GM21786 (cell line): ENCODE measurements around the gene HDAC11.
"Not testable (repeated sequence)": the region's sequence is repeated elsewhere in the genome, so short reads cannot be mapped to it uniquely, and the experiment has no call there.

Source experiments
- ATAC-seq: cut with Tn5 transposase; IDR thresholded peaks from one replicate; pipeline ENCODE4 v1.9.1; 2021; ENCODE audit not compliant: unreplicated experiment

Gene HDAC11

DNA sequence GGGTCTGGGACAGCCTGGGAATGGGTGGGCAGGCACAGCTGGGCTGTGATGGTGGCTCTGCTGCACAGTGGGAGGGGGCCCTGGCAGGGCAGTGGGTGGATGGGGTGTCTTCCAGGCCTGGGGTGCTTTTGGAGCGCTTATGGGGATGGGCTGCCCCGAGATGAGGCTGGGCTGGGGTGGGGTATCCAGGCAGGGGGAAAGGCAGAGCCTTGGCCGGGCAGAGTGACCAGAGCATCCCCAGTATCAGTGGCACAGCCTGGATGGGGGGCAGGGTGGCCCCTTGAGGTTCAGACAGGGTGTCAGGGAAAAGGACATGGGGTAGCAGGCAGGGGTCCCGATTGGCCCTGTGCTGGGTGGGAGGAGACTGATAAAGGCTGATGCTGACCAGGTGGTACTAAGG is 26.6 kb downstream of the HDAC11 start:
- ATAC-seq, result no peak

GRCh38 chr3:13507247-13507569 is 27.1 kb downstream of the HDAC11 start:
- ATAC-seq, result no peak

GRCh38 chr3:13507570-13508339 is 27.6 kb downstream of the HDAC11 start:
- no peak for ATAC-seq

- no peak for ATAC-seq
Observed at GRCh38 chr3:13508496-13508895, 28.4 kb downstream of the HDAC11 start.

GRCh38 chr3:13509059-13509815 is 29.1 kb downstream of the HDAC11 start:
- no peak for ATAC-seq

GRCh38 chr3:13509816-13510192 is 29.7 kb downstream of the HDAC11 start:
- ATAC-seq, result no peak

GRCh38 chr3:13512451-13512850 is 32.3 kb downstream of the HDAC11 start:
- ATAC-seq, result no peak

DNA sequence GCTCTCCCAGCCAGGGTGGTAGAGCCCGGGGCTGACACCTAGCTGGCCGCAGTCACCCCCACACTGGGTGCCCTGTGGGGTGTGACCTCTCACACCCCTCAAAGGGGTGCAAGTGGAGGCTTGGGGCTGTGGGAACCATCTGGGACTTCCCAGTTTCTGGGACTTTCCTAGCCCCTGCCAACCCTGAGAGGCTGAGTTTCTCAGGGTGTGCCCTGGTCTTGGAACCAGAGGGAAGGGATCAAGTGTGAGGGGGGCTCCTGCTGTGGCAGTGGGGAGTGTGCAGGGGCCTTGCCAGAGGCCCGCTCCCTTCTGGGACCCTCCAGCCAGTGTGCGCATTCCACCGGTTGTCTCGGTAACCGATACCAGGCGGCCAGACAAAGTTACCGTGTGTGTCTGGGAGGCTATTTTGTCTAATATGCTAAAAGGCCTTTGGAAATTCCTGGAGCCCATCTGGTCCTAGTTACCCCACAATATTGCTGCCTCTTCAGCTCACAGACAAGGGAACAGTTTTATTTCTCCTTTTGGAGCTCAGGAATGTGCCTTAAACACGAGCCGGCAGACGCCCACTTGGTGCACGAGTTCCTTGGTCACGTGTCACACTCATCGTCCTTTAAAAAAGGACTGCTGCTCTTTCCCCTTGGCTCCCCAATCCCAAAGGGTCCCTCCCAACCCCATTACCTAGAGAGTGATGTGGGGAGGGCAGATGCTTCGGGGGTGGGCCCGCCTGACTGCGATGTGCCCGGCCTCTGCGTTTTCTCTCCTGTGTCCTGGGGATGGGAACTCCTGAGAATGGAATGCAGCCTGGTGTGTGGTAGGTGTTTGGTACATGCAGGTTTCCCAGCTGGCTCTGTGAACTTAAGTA is 33.2 kb downstream of the HDAC11 start:
- no peak for ATAC-seq

DNA sequence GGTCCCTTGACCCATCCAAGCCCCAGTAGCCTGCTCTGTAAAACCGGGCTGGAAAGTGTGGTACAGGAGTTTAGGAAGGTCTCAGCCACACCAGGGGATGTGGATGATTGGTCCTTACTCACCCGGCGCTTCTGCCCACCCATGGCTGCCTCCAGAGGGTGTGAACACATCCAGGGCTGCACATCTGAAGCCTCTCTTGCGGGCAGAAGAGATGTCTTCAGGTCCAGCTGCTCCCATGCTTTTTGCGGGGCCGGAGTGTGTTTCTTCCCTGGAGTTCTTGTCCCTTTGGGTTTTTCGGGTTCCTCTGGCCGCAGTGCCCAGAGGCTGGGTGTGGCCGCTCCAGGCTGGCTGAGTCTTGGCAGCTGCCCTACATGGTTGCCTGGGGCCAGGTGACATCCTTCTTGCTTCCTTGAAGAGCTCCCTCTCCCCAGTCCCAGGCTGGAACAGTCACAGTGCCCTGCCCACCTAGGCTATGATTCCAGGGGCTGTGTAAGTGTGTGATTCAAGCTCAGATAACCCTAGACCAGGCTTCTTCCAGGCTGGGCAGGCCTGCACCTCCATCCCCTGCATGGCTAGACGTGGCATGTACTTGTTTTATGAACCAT is 33.9 kb downstream of the HDAC11 start:
- no peak for ATAC-seq

GRCh38 chr3:13514639-13515435 is 34.7 kb downstream of the HDAC11 start:
- no peak for ATAC-seq

DNA sequence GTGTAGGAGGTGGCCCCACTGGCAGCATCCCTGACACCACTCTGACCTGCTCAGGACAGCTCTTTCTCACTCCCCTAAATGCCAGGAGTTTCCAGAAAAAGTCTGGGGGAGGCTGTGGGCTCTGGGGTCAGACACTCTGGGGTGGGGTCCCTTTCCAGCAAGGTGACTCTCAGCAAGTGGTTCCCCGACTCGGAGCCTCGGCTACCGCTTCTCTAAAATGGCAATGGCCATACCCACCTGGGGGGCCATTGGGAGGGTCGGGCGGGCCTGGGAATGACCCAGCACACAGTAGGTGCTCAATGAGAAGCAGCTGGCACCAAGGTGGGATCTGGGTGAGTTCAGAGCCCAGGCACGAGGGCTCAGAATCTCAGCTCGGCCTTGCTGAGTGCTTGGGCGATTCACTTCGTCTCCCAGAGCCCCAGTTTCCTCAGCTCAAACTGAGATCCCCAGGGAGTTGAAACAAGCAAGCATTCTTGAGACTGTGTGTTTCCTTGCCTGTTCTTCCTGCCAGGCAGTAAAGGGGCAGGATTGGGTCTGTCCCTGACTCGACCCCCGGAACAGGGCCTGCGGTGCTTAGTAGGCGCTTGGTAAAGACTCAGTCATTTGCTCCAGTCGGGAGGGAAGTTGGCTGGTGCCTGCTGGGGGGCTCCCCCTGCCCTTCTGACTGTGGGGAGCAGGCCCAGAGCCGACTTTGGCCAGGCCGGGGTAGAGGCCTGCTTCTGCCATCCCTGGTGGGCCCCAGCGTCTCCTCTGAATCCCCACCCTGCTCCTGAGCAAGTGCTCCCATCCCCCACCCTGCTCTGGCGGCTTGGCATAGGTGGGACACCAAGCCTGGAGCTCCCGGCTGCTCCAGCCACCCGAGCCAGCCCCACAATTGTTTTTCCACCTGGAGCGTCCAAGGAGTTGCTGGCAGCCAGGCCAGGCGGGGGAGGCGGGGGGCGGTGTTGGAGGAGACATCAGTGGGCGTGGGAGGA is 36.0 kb downstream of the HDAC11 start:
- ATAC-seq, result no peak

- ATAC-seq, result no peak
Observed at GRCh38 chr3:13516760-13517135, 36.6 kb downstream of the HDAC11 start.

- ATAC-seq, result no peak
Observed at GRCh38 chr3:13517253-13517977, 37.3 kb downstream of the HDAC11 start.

DNA sequence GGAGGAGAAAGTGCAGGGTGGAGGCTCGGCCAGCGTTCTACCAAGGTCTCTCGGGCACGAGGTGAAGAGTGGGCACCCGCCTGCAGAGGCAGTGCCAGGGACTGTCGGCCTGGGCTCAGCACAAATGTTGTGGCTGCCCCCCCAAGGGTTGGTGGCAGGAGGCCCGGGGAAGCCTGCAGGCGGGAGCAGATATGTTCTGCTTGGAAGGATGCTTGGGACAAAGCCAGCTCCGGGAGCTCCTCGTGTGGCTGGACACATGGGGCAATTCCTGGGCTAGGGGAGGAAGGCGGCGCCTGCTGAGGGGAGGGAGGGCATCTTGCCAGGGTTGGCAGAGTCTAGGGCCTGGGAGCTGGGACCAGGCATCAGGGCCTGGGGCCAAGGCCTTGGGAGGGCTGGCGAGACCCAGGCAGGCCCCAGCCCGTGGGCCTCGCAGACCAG is 38.4 kb downstream of the HDAC11 start:
- no peak for ATAC-seq

DNA sequence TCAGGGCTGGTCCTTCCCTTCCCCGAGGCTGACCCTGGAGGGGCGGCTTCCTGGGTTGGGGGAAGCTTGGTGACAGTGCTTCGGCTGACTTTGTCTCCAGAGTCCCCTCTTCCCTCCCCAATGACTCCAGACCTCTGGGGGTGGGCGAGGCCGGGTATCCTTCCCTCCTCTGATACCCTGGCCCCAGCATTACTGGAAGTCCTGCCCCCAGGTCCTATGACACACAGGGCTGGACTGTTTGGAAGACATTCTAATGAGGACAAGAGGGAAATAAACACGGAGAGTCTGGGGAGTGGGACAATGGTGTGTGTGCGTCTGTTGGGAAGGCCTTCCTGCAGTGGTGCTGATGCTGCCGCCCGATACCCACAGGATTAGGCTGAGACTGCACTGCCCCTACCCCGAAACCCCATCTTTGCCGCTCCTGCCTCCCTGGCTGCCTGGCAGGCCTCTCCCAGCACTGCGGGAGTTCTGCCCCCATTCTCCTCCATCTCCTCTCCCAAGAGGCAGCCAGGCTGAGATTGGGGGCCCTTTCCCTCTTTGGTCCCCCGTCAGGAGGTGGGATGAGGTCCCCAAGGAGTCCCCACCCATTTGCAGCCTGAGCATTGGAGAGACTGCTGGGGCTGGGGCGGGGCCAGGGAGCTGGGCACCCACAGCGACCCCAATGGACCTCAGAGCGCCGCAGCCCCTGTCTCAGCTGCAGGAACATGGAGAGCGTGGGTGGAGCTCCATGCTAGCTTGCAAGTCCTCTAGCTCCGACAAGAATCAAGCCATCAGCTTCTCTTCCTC is 39.1 kb downstream of the HDAC11 start:
- no peak for ATAC-seq

- no peak for ATAC-seq
Observed at GRCh38 chr3:13520326-13520880, 40.3 kb downstream of the HDAC11 start.

DNA sequence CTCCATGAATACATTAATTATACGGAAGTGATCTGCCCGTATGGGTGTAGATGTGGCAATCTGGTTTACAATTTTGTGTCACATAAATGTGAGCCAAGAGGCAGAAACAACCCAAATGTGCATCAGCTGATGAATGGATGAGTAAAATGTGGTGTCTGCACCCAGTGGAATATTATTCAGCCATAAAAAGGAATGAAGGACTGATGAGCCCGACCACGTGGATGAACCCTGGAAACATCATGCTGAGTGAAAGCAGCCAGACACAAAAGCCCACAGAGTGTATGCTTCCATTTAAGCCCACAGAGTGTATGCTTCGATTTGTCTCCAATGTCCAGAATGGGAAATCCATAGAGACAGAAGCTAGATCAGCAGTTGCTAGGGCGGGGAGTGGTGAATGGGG is 41.2 kb downstream of the HDAC11 start:
- ATAC-seq, result no peak

DNA sequence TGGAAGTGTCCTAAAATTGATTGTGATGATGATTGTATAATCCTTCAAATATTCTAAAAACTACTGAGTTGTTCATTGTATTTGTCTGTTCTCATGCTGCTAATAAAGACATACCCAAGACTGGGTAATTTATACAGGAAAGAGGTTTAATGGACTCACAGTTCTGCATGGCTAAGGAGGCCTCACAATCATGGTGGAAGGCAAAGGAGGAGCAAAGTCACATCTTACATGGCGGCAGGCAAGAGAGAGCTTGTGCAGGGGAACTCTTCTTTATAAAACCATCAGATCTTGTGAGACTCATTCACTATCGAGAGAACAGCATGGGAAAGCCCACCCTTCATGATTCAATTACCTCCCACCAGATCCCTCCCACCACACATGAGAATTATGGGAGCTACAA is 41.6 kb downstream of the HDAC11 start:
- ATAC-seq, result not testable (repeated sequence)
